RWPE2 (cell line): ENCODE measurements around the gene OR6Q1.

Source experiments
- ATAC-seq: fragments of 200-7000 bp; cut with Tn5 transposase; 3 replicates; pipeline ENCODE4 v1.9.1; 2021; ENCODE audit warnings: low read depth
- DNase-seq: peaks from one replicate; pipeline ENCODE4 v3.0.0-alpha.2; 2020; ENCODE audit warnings: low spot score
- H3K27ac ChIP-seq: fragments of 450-650 bp; 2 replicates; pipeline ENCODE4 v1.5.1; 2017; ENCODE audit warnings: mild to moderate bottlenecking; ENCODE audit not compliant: poor library complexity, severe bottlenecking
- H3K27me3 ChIP-seq: fragments of 250-450 bp; sonication (Bioruptor Pico); 2 replicates; pipeline ENCODE4 v1.5.1; 2021; ENCODE audit warnings: mild to moderate bottlenecking, moderate library complexity; ENCODE audit not compliant: insufficient read depth, poor library complexity, severe bottlenecking
- H3K36me3 ChIP-seq: fragments of 250-450 bp; sonication (Bioruptor Pico); 2 replicates; pipeline ENCODE4 v1.5.1; 2020; ENCODE audit warnings: low read depth, mild to moderate bottlenecking, moderate library complexity
- H3K4me1 ChIP-seq: fragments of 250-450 bp; sonication (Bioruptor Pico); 2 replicates; pipeline ENCODE4 v1.5.1; 2021; ENCODE audit warnings: mild to moderate bottlenecking, moderate library complexity; ENCODE audit not compliant: insufficient read depth, poor library complexity, severe bottlenecking
- H3K4me3 ChIP-seq: fragments of 250-450 bp; sonication (Bioruptor Pico); 2 replicates; pipeline ENCODE4 v1.5.1; 2021; ENCODE audit warnings: mild to moderate bottlenecking, moderate library complexity; ENCODE audit not compliant: severe bottlenecking
- H3K9me3 ChIP-seq: fragments of 250-450 bp; sonication (Bioruptor Pico); 2 replicates; pipeline ENCODE4 v1.5.1; 2021; ENCODE audit warnings: mild to moderate bottlenecking, moderate library complexity; ENCODE audit not compliant: severe bottlenecking
- CTCF ChIP-seq: fragments of 450-650 bp; IDR thresholded peaks from one replicate; pipeline ENCODE4 v1.5.1; 2017; ENCODE audit warnings: mild to moderate bottlenecking, moderate library complexity; ENCODE audit not compliant: poor library complexity, severe bottlenecking

The OR6Q1 gene

GRCh38 chr11:58000699-58001098, 30.1 kb upstream of the OR6Q1 start:
- Histone ChIP-seq H3K27me3 (no peaks in the 10 kb centered on the region), H3K4me3 (no peak overlapping the region), H3K4me1 (no peaks in the 10 kb centered on the region), H3K27ac (no peak overlapping the region), H3K9me3 (no peaks in the 10 kb centered on the region), H3K36me3 (no peaks in the 10 kb centered on the region)
- DNase-seq (no peak), ATAC-seq (no peak)
- TF ChIP-seq CTCF: no peak

DNA sequence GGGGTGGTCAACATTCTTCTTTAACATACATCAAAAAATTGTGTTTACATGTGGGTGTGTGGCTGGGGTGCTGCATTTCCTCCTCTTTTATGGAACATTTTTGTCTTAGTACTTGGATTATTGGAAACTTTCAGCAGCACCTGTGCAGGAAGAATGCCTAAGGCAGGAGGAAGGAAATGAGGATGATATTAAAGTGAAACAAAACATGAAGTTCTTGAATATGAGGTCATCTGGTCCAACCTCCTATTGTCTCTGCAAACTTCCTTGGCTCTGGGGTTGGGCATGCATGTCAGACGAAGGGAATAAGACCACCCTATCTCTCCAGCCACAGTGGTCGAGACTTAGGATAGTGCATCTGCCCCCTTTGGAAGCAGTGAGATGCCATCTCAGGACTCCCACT, 27.7 kb upstream of the OR6Q1 start:
- no peaks in the 10 kb centered on the region for H3K27me3 ChIP-seq
- H3K9me3 ChIP-seq: no peaks in the 10 kb centered on the region
- no peak for DNase-seq
- no peaks in the 10 kb centered on the region for H3K4me1 ChIP-seq
- no peak overlapping the region for H3K4me3 ChIP-seq
- no peaks in the 10 kb centered on the region for H3K36me3 ChIP-seq
- TF ChIP-seq CTCF: no peak
- no peak for ATAC-seq
- no peak overlapping the region for H3K27ac ChIP-seq

DNA sequence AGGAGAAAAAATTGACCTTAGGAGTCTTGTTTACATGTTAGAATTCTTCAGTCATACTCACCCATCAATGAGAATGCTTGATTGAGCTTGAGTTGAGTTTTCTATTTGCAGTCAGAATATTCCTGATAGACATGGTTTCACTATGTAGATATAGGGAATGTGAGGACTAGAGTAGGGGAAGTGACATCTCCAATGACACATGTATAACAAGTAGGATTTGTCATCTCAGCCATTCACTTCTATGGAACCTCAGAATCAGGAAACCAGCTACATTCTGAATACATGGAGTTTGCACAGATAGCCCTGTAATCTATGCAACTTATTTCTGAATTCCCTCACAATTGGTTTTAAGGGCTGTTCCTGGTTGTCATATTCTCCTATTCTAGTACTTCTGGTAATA, 27.2 kb upstream of the OR6Q1 start:
- ATAC-seq: no peak
- no peaks in the 10 kb centered on the region for H3K36me3 ChIP-seq
- no peaks in the 10 kb centered on the region for H3K27me3 ChIP-seq
- H3K9me3 ChIP-seq: no peaks in the 10 kb centered on the region
- TF ChIP-seq CTCF: no peak
- DNase-seq: no peak
- no peaks in the 10 kb centered on the region for H3K4me1 ChIP-seq
- no peak overlapping the region for H3K27ac ChIP-seq
- no peak overlapping the region for H3K4me3 ChIP-seq

DNA sequence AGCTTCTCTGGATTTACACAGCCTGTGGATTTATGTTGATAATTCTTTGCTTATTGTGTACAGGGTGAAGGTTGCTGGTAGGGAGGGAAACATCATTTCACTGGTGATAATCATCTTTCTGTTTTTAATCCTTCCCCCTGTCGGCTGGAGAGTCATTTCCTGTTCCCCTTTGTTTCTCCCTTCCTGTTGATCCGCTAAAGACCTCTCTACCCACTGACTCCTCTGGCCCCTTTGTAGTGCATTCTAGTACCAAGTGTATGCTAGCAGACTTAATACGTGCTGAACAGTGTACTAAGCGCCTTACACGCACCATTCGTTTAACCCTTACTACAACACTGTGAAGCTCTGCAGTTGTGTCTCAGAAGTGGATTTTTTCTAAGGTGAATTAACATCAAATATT, 26.1 kb upstream of the OR6Q1 start:
- no peaks in the 10 kb centered on the region for H3K27me3 ChIP-seq
- no peak for ATAC-seq
- no peak overlapping the region for H3K27ac ChIP-seq
- H3K4me1 ChIP-seq: no peaks in the 10 kb centered on the region
- H3K9me3 ChIP-seq: no peaks in the 10 kb centered on the region
- H3K36me3 ChIP-seq: no peaks in the 10 kb centered on the region
- H3K4me3 ChIP-seq: no peak overlapping the region
- no peak for TF ChIP-seq CTCF
- no peak for DNase-seq

DNA sequence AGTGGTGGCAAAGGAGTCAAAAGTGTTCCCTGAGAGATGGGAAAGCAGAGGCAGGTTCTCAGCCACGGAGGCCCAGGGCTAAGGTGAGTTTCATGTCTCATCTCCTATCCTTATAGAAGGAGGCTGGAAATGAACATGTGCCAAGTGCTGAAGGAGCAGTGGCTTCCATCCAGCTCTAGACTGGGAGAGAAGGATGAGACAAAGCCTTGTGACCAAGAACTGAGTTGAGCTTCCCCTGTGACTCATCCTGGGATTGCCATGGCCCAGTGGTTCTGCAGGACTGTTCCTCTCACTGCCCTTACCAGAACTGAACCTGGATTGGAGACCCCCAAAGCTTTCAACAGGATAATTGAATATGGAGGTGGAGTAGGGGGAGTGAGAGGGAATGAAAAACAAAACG, 23.8 kb upstream of the OR6Q1 start:
- Histone ChIP-seq H3K27me3 (no peaks in the 10 kb centered on the region), H3K36me3 (no peaks in the 10 kb centered on the region), H3K4me1 (no peaks in the 10 kb centered on the region), H3K9me3 (no peaks in the 10 kb centered on the region), H3K27ac (no peak overlapping the region), H3K4me3 (no peak overlapping the region)
- no peak for TF ChIP-seq CTCF
- ATAC-seq (no peak), DNase-seq (no peak)
